GM19099 (cell line): ENCODE data around the gene UNK.

Experiments
- POLR2A ChIP-seq: IDR thresholded peaks from 3 replicates; pipeline ENCODE4 v1.6.1; 2011; ENCODE audit warnings: low read depth; ENCODE audit not compliant: insufficient read length; ENCODE audit errors: extremely low read depth

The UNK gene

DNA sequence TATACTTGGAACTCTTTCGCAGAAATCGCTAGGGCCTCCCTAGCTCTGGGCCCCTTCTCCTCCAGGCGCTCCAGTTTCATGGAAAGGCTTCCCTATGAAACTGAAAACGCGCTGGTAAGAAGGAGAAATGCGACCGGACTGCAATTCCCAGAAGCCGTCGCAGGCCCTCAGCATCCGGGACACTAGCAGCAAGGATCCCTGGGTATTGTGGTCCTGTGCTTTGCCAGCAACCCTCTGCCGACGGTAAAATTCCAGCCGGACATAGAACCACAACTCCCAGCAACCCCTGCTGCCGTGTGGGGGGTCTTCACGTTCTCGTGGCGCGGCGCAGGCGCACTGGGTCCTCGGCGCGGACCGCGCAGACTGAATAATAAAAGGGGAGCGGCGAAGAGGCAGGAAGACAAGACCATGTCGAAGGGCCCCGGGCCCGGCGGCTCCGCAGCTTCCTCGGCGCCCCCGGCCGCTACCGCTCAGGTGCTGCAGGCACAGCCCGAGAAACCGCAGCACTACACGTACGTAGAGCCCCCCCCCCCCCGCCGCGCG is at the start of gene UNK:
Gene UNK (plus strand): TSS at position 334 of the 543 bp plus-strand sequence. CDS start 75 bp downstream, at position 409.
- TF ChIP-seq POLR2A = no peak

- TF ChIP-seq POLR2A = no peak
These were observed 48.3 kb upstream of the UNK start for GRCh38 chr17:75736173-75736835.

- no peak for TF ChIP-seq POLR2A
These were observed 47.3 kb upstream of the UNK start for GRCh38 chr17:75737133-75737962.

GRCh38 chr17:75738218-75738802 is 46.3 kb upstream of the UNK start:
- no peak for TF ChIP-seq POLR2A

- no peak for TF ChIP-seq POLR2A
These were observed 45.4 kb upstream of the UNK start for GRCh38 chr17:75739174-75739573.

DNA sequence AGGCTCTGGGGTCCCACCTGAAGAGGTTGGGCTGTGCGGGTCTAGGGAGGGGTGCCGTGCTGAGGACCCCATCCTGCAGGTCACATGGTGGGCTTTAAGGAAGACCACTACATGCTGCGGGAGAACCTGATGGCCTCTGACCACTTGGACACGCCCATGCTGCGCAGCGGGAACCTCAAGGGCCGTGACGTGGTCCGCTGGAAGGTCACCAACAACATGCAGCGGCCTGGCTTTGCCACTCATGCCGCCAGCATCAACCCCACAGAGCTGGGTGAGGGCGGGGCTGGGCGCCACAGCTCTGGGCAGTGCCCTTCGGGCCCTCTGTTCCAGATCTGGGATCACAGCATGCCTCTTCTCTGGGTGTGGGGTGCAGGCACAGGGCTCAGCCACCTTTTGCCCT is 44.8 kb upstream of the UNK start:
- TF ChIP-seq POLR2A = no peak

DNA sequence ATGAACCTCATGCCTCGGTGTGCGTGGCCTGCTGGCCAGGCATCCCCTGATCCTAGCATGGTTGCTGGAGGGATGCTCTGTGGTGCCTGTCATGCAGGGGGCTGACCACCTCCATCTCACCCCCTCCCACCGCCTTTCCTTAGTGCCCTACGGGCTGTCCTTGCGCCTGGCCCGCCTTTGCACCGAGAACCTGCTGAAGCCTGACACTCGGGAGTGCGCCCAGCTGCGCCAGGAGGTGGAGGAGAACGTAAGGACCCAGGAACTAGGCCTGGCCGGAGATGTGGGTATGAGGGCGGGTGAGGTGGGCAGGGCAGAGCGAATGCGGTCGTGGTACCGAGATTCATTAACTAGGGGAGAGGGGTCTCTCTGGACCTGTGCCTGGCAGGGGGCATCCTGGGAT is 44.4 kb upstream of the UNK start:
- TF ChIP-seq POLR2A = no peak

DNA sequence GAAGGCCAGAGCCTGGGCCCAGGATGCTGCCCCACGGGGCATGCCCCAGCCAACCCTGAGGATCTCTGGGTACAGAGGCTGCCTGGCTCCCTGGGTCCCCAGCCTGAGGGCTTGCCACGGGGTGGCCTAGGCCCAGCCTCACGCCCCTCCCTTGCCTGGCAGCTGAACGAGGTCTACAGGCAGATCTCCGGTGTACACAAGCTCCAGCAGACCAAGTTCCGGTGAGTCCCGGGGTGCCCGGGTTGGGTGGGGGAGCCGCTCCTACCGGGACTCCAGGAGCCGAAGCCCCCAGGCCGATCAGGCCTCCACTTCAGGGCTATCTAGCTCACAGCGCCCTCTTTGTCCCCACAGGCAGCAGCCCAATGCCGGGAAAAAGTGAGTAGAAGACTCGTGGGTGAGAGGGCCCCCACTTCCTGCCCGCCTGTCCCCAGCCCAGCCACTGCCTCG is 44.0 kb upstream of the UNK start:
- no peak for TF ChIP-seq POLR2A

GRCh38 chr17:75742337-75742736 is 42.3 kb upstream of the UNK start:
- no peak for TF ChIP-seq POLR2A

GRCh38 chr17:75743625-75744206 is 40.9 kb upstream of the UNK start:
- TF ChIP-seq POLR2A = no peak

- TF ChIP-seq POLR2A = no peak
These were observed 35.9 kb upstream of the UNK start for GRCh38 chr17:75748706-75749105.

- no peak for TF ChIP-seq POLR2A
These were observed 34.8 kb upstream of the UNK start for GRCh38 chr17:75749545-75750389.

DNA sequence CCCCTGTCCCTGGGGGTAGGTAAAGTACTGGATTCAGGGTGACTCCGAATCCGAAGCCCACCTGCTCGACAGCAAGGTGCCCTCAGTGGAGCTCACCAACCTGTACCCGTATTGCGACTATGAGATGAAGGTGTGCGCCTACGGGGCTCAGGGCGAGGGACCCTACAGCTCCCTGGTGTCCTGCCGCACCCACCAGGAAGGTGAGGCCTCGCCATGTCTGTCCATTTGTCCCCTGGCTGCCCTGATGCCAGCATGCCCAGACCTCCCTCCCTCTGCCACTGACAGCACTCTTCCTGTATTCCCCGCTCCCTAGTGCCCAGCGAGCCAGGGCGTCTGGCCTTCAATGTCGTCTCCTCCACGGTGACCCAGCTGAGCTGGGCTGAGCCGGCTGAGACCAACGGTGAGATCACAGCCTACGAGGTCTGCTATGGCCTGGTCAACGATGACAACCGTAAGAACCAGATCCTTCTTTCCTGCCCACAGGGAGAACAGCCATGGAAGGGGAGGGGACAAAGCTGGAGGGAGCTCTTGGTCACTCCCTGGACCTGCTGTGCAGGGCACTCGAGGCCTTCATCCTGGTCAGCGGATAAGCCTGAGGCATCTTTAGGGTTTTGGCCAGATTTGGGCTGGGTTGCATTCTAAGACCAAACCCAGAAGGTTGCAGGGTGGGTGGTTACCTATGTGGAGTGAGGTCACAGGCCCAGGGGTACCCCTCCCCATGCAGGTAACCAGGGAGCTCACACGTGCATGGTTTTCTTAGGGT is 33.8 kb upstream of the UNK start:
- no peak for TF ChIP-seq POLR2A
